HG03565 (cell line): ENCODE measurements around the gene DIPK1A.

Experiments used
- ATAC-seq: cut with Tn5 transposase; IDR thresholded peaks from one replicate; pipeline ENCODE4 v1.9.1; 2021; ENCODE audit warnings: mild to moderate bottlenecking, moderate library complexity; ENCODE audit not compliant: unreplicated experiment

The DIPK1A gene

DNA sequence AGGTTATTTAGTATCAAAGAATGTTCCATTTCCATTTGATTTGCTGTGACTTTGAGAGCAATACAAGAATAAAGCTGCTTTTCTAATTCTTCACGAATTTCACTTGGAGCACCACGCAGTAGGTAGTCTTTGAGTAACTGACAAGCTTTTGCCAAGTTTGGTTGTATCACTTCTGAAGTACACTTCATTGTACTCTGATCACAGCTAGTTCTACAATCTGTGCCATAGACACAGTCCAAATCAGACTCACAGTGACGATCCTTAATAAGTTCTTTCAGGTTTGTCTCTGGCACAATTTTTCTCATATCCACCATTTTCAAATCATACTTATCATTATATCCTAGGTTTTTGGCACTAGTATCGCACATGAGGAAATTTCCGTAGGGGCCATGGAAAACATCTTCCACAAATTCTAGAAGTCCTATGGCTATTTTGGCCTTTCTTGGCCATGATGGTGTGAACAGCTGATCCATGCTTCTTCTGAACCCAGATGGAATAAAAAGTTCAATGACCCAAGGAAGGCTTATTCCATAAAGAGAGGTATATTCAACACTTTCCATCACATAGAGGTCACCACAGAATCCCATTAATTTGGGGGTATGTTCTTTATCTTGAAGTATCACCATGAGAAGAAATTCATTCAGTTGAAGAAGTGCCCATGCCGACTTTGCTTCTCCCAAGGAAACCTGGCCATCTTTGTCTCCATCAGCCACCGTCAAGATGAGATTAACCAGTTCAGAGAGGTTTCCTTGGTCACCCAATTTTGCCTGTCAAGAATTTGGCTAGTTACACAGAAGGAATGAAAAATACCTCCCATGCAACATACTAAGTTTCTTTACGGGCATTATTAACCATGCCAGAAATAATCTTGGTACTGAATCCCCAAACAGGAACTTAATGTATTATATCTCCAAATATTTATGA is 117.6 kb downstream of the DIPK1A start:
- no peak for ATAC-seq

DNA sequence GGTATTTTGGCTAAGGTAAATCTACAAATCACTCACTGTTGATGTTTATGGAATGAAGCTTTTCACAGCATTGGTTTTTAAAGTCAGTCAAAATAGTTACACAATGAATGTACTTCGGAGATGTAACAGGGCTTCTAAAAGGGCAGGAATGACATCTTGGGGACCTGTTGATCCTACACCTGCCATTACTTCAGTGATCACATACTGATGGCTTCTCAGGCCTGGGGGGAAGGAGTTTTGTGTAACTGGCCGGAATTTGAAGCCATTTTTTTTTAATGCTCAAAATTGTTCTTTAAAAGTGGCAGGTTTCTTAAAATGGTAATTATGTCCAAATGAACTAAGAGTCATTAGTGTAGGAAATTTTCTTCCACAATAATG is 118.2 kb downstream of the DIPK1A start:
- ATAC-seq = no peak

DNA sequence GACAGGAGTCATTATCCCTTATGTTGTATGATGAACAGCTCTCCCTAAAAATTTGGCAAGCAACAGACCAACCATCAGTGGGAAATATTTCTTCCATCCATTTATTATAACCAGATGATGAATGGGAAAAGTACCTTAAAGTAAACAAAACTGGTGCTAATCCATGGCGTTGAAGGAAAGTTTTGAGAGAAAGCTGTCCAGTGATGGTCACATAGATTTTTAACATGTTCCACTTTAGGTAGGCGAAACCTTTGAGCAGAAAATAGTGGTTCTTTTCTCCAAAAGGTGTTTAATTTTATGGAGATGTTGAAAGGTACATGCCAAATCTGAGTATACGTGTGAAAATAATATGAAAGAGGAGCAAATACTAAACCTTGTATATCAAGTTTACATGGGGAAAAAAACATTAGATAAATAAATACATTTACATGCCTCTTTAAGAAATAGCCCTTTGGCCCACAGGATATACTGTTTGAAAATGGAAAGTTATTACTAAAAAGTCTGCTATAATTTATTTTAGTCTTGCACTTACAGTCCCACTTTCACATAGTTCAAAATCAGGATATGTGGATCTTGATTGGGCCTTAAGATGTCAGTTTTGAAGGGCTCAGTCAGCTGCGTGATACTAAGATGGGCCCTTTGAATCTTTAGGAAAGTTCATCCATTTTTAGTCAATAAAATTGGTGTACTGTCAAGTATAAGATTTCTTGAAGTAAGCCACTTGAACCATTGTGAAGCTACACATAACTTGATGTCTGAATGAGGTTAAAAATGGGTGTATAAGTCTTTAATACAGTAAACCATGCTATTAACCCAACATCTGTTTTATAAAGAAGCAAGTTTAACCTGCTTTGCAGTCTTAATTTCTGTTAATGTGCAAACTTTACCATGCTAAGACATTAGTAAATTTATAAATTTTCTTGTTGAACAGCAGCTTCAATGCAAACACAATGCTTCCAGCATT is 118.9 kb downstream of the DIPK1A start:
- ATAC-seq = no peak

DNA sequence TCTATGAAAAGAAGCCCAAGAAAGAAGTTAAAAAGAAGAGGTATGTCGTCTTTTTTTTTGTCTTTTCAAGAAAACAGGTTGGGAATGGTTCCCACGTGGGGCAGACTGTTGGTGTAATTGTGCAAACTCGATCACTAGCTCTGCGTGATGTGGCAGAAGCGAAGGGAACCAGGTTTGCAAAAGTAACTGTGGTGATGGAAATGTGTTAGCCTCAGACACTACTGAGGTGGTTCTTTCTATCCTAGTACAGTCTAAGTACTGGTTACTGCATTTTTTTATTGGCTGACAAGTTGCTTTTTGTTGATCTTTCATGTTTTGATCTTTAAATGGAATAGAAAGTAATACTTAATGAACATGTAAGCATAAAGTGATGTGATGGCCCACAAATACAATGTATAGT is 120.7 kb downstream of the DIPK1A start:
- no peak for ATAC-seq

DNA sequence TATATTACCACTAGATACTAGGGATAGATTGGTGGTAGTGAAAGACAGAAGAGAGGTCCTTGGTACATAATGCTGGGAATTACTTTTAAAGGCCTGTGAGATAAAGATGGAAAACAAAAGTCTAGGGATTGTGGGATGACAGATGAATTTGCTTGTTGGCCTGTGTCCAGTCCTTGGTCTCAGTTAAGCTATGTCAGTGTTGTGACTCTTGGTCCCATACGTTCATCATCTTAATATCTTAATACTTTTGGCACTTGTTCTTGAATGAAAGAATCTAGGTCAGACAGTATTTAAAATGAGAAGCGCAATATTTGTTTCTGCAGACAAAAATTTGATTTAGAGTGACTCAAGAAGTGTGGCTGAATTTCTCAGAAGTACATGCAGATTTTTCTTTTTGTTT is 121.8 kb downstream of the DIPK1A start:
- no peak for ATAC-seq

GRCh38 chr1:92838519-92838918 is 122.7 kb downstream of the DIPK1A start:
- no peak for ATAC-seq

DNA sequence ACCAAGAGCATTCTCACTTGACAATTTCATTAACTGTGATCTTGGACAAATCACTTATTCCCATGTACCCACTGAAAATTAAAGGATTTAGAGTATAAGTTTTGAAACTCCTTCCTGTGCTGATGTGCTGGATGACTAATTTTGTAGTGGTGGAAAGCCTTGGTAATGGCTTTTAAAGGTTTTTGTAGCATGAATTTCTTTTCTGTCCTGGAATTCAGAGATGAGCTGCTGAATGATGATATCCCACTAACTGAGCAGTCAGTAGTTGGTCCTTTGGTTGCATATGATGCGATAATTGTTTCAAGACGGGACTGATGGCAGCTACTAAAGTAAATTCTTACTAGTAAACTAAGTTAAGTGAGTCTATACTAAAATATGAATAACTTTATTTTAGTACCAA is 124.2 kb downstream of the DIPK1A start:
- ATAC-seq = no peak

DNA sequence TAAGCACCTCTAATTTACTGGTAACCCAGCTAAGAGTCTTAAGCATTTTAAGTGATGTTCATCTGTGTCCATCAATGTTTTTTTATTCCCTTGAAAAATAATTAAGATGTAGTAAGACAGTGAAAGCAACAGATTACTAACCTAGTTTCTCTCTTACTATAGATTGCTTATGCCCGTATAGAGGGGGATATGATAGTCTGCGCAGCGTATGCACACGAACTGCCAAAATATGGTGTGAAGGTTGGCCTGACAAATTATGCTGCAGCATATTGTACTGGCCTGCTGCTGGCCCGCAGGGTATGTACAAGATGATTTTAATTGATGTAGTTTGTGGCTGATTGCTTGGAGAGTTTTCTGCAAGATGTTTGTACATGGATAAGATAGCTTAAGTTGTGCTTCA is 126.6 kb downstream of the DIPK1A start:
- no peak for ATAC-seq

DNA sequence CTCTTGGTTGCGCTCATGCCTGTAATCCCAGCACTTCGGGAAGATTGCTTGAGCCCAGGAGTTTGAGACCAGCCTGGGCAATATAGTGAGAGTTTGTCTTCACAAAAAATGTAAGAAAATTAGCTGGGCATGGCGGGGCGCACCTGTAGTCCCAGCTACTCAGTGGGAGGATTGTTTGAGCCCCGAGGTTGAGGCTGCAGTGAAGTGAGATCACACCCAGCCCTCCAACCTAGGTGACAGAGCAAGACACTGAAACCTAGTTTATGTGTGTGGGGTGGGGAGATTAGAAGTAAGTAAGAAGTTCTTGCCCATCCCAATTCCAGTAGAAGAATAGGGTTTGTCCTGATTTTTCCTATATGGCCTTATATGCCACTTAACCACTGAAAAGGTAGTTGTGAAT is 127.4 kb downstream of the DIPK1A start:
- ATAC-seq = no peak

DNA sequence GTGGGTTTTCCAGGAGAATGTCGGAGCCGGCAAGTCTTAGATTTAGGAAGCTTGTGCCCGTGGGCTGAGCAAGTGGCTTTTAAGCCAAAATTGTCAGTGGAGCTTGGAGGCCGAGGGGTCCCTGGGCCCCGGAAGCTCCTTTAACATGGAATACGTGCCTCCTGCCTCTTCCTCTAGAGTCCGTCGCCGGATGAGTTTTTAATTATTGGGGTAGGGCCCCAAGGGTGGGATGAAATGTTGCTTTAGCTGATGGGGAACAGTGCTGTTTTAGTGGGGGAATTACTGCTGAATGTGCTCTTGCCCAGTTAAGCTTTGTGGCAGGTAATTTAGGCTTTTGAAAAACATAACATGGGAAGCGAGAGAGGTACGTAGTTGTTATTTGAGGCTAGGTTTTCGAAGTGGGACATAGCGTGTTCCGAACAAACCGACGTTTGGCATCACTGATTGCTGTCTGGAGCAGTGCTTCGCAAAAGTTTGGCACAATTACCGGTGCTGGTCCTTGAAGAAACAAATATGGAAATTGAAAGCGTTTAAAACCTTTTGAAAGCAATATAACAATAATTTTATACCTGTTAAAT is 128.6 kb downstream of the DIPK1A start:
- no peak for ATAC-seq

DNA sequence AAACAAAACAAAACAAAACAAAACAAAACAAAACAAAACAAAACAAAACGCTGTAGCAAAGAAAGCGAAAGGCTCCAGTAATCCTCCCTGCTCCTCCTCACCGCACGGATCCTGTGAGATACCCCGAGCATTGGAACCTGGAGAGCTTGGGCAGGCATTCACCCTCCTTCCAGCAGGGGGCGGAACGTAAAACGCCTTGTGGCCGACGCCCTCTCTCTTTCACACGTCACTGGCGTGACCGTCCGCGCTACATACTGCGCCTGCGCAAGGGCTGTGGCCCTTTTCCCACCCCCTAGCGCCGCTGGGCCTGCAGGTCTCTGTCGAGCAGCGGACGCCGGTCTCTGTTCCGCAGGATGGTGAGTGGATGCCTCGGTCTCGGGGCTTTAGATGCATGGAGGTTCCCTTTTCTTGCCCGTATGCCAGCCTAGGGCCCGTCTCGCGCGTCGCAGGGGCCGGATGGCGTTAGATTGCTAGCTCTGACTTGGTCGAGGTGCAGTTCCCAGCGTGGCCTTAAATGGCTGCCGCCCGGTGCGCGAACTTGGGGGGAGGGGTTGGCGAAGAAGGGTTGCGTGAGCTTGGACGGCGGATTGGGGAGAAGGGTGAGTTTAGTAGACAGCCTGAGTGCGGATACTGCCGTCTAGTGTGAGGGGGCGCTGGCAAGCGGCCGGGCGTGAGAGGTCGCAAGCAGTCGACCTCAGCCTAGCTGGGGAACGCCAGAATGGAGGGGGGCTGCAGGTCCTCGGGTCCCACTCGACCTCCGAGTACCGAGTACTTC is 129.3 kb downstream of the DIPK1A start, which contains the start of gene RPL5:
RPL5 (plus strand) TSS at position 279 of the 775 bp plus-strand sequence; CDS start at position 354, 75 bp downstream.
- ATAC-seq = peak; percentile 94

DNA sequence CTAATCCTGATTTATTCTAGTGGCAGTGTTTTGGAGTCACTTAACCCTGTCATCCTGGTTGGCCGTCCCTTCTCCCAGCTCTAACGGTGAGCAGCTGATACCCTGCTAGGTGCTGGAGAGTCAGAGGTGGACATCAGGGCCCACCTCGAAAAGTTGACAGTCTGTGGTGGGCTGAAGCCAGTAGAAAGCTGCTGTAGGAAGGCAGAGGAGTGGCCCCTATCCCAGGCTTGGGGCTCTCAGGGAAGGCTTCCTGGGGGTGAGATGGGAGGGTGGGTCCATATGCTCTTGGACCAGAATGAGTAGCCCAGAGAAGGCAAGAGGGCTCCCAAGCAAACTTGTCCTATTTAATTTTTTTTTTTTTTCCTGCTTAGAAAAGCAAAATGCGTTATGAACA is 129.9 kb downstream of the DIPK1A start:
- ATAC-seq = no peak

DNA sequence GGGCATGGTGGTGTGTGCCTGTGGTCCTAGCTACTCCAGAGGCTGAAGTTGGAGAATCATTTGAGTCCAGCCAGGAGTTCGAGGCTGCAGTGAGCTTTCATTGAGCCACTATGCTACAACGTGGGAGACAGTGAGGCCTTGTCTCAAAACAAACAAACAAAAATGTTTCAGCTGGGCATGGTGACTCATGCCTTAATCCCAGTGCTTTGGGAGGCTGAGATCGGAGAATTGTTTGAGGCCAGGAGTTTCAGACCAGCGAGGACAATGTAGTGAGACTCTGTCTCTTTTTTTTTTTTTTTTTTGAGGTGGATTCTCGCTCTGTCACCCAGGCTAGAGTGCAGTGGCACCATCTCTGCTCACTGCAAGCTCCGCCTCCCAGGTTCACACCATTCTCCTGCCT is 134.5 kb downstream of the DIPK1A start:
- ATAC-seq = no peak

DNA sequence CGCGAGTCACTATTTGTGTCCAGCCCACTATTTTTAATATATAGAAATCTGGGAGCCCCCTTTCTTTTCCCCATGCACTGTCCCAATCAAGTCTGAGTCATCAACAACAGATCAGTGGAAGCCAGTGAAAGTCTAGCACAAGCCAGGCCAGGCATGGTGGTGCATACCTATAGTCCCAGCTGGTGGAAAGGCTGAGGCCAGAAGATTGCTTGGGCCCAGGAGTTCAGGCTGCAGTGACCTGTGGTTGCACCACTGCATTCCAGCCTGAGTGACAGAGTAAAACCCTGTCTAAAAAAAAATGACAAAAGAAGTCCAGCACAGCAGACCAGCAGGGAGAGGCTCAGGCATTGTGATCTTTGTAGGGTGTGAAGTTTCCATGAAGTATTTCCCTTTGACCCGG is 138.4 kb downstream of the DIPK1A start:
- ATAC-seq = no peak

GRCh38 chr1:92820551-92820950 is 140.7 kb downstream of the DIPK1A start:
- no peak for ATAC-seq

DNA sequence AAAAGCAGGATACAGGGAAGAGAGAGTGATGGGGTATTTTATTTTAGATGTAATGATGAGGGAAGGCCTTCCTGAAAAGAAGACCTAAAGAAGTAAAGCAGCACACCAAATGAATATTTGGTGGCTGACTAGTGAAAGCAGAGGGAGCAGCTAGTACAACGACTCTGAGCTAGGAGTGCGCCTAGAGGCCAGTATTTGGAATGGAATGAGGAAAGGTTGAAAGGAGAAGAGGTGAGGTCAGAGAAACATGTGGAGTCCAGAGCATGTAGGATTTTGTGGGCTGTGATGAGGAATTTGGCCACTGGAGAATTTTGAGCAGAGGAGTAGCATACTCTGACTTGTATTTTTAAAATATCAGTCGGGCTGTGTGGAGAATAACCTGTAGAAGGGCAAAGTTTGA is 141.2 kb downstream of the DIPK1A start:
- no peak for ATAC-seq

DNA sequence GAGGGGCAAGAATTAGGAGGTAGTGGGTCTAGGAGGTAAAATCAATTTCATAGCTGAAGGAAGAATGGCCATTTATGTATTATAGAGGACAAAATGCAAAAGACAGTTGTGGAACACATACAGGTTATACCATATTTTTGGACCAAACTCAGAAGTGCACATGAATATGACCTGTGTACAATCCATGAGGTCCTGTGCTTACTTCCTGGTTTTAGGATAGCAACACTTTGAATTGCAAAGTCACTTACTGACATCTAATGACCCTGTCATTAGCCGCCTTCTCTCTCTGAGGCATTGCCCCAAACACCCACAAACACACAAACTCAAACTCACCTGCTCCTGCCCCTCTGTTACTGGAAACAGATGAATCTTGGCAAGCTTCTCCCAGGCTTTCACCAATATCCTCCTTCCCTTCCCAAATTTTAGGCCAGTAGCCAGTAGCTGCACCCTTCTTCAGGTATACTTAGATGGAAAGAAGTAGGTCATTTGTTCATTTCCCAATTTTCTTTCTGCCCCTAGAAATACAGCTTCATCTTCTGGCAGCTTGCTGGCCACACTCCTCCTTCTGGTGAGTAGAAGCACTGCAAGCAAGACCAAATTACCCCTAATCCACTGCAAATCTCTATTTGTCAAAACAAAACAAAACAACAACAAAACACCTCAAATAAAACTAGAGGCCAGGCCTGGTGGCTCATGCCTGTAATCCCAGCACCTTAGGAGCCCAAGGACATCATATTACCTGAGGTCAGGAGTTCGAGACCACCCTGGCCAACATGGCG is 143.1 kb downstream of the DIPK1A start:
- no peak for ATAC-seq

DNA sequence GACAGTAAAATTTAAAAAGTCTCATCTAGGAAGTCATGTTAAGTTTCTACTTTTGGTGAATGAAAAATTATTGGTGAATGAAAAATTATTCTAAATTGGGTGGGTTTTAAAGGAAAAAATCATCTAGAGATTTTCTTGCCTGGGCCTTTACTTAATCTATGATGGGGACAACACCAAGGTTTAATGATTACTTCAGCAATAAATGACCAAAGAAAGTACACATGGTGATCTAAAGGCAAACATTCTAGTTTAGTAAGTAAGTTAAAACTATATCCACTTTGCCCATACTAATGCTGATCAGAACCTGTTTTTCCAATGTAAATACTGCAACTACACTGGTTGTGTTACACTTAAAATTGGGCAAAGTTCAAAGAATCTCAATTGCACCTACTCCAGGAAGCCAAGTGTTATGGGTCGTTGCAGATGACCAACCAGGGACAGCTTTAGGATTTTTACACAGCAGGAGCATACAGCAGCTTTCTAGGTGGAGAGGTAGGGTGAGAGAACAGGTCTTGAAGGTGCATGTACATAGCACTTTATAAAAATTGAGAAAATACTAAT is 144.0 kb downstream of the DIPK1A start:
- ATAC-seq = no peak

- no peak for ATAC-seq
Observed at GRCh38 chr1:92816732-92817131, 144.5 kb downstream of the DIPK1A start.
